HepG2 (cell line): ENCODE measurements around the gene LRRC73. TPM values are rescaled to one million over a fixed set of nuclear protein-coding genes. Genes with fewer than 3 reads are reported as not detected.

ENCODE experiments used
- ATAC-seq: fragments of 200-7000 bp; cut with Tn5 transposase; 3 replicates; pipeline ENCODE4 v1.9.1; 2020; ENCODE audit warnings: mild to moderate bottlenecking, moderate library complexity
- BruUV-seq: library from RNA; stranded (reverse); fragments of 400-500 nt; replicated peaks from 2 replicates; lab custom pipeline; 2021; lab: Mats Ljungman, UMichigan
- CTCF ChIA-PET: fragments of 300-600 bp; formaldehyde crosslinking; extraction: SDS; loops from one replicate; lab custom pipeline; 2021; ENCODE audit warnings: low total read pairs, inconsistent platforms, low intra/inter-chr PET ratio; lab: Yijun Ruan, JAX
- POLR2A ChIA-PET: fragments of 350-600 bp; sonication (Branson Sonifier 250); formaldehyde crosslinking; loops from one replicate; lab custom pipeline; 2020; ENCODE audit warnings: antibody characterized with exemption, inconsistent platforms; lab: Yijun Ruan, JAX
- DNase-seq: peaks from one replicate; pipeline ENCODE4 v3.0.0-alpha.2; 2015; ENCODE audit warnings: low spot score
- FAIRE-seq: peaks from 3 replicates; lab custom pipeline; 2011; peaks lifted over from hg19 to GRCh38; lab: Jason Lieb, UNC
- H2AFZ ChIP-seq: one replicate; pipeline ENCODE4 v1.6.1; 2011; ENCODE audit warnings: low read length, inconsistent platforms
- H3K27ac ChIP-seq: fragments of 300-600 bp; 3 replicates; pipeline ENCODE4 v1.8.0; 2011; ENCODE audit warnings: mixed run types, mild to moderate bottlenecking, mixed read lengths, low read length, inconsistent platforms; ENCODE audit not compliant: insufficient read depth; ENCODE audit errors: extremely low read length
- H3K27me3 ChIP-seq, 2 experiments: fragments of 200-600 bp in 1 of 2; 2 replicates in 1 of 2; 3 replicates in 1 of 2; pipeline versions ENCODE4 v1.6.0 to v1.8.0; 2011; ENCODE audit warnings: low read length in 2 of 2, mild to moderate bottlenecking in 2 of 2, moderate library complexity in 2 of 2, inconsistent platforms in 1 of 2; ENCODE audit not compliant: insufficient read depth in 2 of 2, control insufficient read depth in 1 of 2
- H3K36me3 ChIP-seq, 2 experiments: fragments of 200-600 bp in 1 of 2; replicated peaks in 1 of 2; 2 replicates in 1 of 2; 3 replicates in 1 of 2; pipeline versions ENCODE4 v1.5.1 to v1.8.0; 2011; ENCODE audit warnings: low read length in 2 of 2, inconsistent platforms in 1 of 2; ENCODE audit not compliant: insufficient read depth in 2 of 2, control insufficient read depth in 1 of 2
- H3K4me1 ChIP-seq: 2 replicates; pipeline ENCODE4 v1.5.1; 2012; ENCODE audit warnings: low read length, inconsistent platforms; ENCODE audit not compliant: insufficient read depth
- H3K4me2 ChIP-seq: 2 replicates; pipeline ENCODE4 v1.6.0; 2011; ENCODE audit warnings: low read depth, low read length, inconsistent platforms
- H3K4me3 ChIP-seq, 3 experiments: fragments of 200-600 bp in 1 of 3; sonication (generic), shearing (Covaris generic) in 1 of 3; replicated peaks in 1 of 3; 2 replicates each; pipeline ENCODE4 v1.5.1; 2011 to 2016; ENCODE audit warnings: low read length in 3 of 3, inconsistent platforms in 2 of 3, low read depth in 2 of 3, mild to moderate bottlenecking in 2 of 3, control low read depth in 1 of 3, mixed read lengths in 1 of 3; ENCODE audit not compliant: insufficient read depth in 1 of 3
- H3K79me2 ChIP-seq: one replicate; pipeline ENCODE4 v1.6.1; 2011; ENCODE audit warnings: low read length, inconsistent platforms; ENCODE audit not compliant: insufficient read depth
- H3K9ac ChIP-seq: 2 replicates; pipeline ENCODE4 v1.6.0; 2011; ENCODE audit warnings: mild to moderate bottlenecking, low read depth, low read length, inconsistent platforms; ENCODE audit not compliant: insufficient read depth
- H3K9me3 ChIP-seq: 2 replicates; pipeline ENCODE4 v1.5.1; 2012; ENCODE audit warnings: mild to moderate bottlenecking, low read length
- H4K20me1 ChIP-seq: 2 replicates; pipeline ENCODE4 v1.6.0; 2011; ENCODE audit warnings: inconsistent platforms, mild to moderate bottlenecking, low read length, moderate library complexity; ENCODE audit not compliant: insufficient read depth
- BRF2 ChIP-seq: sonication (generic); formaldehyde crosslinking; IDR thresholded peaks from 2 replicates; pipeline ENCODE4 v1.8.1; 2022; ENCODE audit warnings: mild to moderate bottlenecking, missing genetic modification reagents
- DR1 ChIP-seq: sonication (generic); formaldehyde crosslinking; IDR thresholded peaks from 2 replicates; pipeline ENCODE4 v1.8.0; 2021; ENCODE audit warnings: mild to moderate bottlenecking, missing genetic modification reagents, inconsistent platforms
- EHMT2 ChIP-seq: fragments of 200-600 bp; sonication (generic); IDR thresholded peaks from 2 replicates; pipeline ENCODE4 v1.7.0; 2017; ENCODE audit warnings: antibody characterized with exemption, low read depth, low read length, borderline replicate concordance
- NFE2L1 ChIP-seq: sonication (generic); formaldehyde crosslinking; IDR thresholded peaks from 2 replicates; pipeline ENCODE4 v1.4.0; 2020; ENCODE audit warnings: missing genetic modification reagents, mild to moderate bottlenecking, borderline replicate concordance
- ZNF280B ChIP-seq: sonication (generic); formaldehyde crosslinking; IDR thresholded peaks from 2 replicates; pipeline ENCODE4 v1.5.0; 2020; ENCODE audit warnings: missing genetic modification reagents, mild to moderate bottlenecking, borderline replicate concordance
- ZNF615 ChIP-seq: sonication (generic); formaldehyde crosslinking; IDR thresholded peaks from 2 replicates; pipeline ENCODE4 v1.5.0; 2020; ENCODE audit warnings: mild to moderate bottlenecking, missing genetic modification reagents, borderline replicate concordance
- ZNF619 ChIP-seq: sonication (generic); formaldehyde crosslinking; IDR thresholded peaks from 2 replicates; pipeline ENCODE4 v1.4.0; 2020; ENCODE audit warnings: mild to moderate bottlenecking, missing genetic modification reagents
- ZUFSP ChIP-seq: sonication (generic); formaldehyde crosslinking; IDR thresholded peaks from 2 replicates; pipeline ENCODE4 v1.9.0; 2021; ENCODE audit warnings: missing genetic modification reagents, mild to moderate bottlenecking, borderline replicate concordance
- WGBS: methylation state at CpG from one replicate; pipeline ENCODE4 v1.1.6; 2017; ENCODE audit warnings: low lambda C conversion rate; 5-methylcytosine and 5-hydroxymethylcytosine counted together
- in situ Hi-C: cut with HindIII; loops from 2 replicates; pipeline ENCODE4 v1.10.0; 2017; ENCODE audit warnings: low pct_unique_long_range_greater_than_20kb; ENCODE audit not compliant: extremely low pct_ligation_motif_present
- intact Hi-C: fragments of 100-400 bp; cut with micrococcal nuclease; formaldehyde crosslinking; loops from one replicate; pipeline ENCODE4 v1.10.0; 2022; ENCODE audit not compliant: unreplicated experiment
- polyA plus RNA-seq, 8 experiments: library from polyadenylated mRNA; depleted of rRNA in 3 of 8; stranded (reverse) in 7 of 8; unstranded in 1 of 8; fragments of >200 nt; fragmentation: Illumina TruSeq in 4 of 8; extraction: Trizol in 4 of 8; gene quantifications; 2 replicates each; pipeline versions ENCODE4 v1.2.1 to v1.2.3, GENCODE V29; 2011 to 2016; ENCODE audit warnings: low read depth in 4 of 8, missing spikeins in 1 of 8, mixed read lengths in 1 of 8; ENCODE audit not compliant: insufficient read depth in 1 of 8
- total RNA-seq, 5 experiments: library from RNA; depleted of rRNA; stranded (reverse); fragments of >200 nt; fragmentation: Illumina TruSeq; extraction: Trizol; gene quantifications; 2 replicates each; pipeline ENCODE4 v1.2.3, GENCODE V29; 2016; ENCODE audit warnings: low read depth in 1 of 5

The LRRC73 gene
- total and polyA plus RNA-seq, 2 of the 13 experiments (the other 11 are each of a cell fraction or from before 2014, with no cell fraction given) = 0.11 to 0.12 TPM

GRCh38 chr6:43503443-43503842, 6.7 kb downstream of the LRRC73 start:
- intact Hi-C loops (no loop called here), in situ Hi-C loops (no loop called here)
- no peak for FAIRE-seq

More at GRCh38 chr6:43503443-43503842, 6.7 kb downstream of the LRRC73 start:
- no peaks in the 10 kb centered on the region; a peak in 1 of 5 replicates for H3K27me3 ChIP-seq
- POLR2A ChIA-PET = no interaction called here
- H3K9me3 ChIP-seq = no peaks in the 10 kb centered on the region
- H3K9ac ChIP-seq = no peak overlapping the region
- no TSS peak for BruUV-seq
- H3K36me3 ChIP-seq = peaks cover 45 to 58% of the 10 kb centered on the region in 2 experiments
- CTCF ChIA-PET = no interaction called here
- ATAC-seq (no peak), DNase-seq (no peak)
- 95% methylated on average over 8 of the region's 8 CpGs for WGBS
- H2AFZ ChIP-seq = no peak overlapping the region
- no peak overlapping the region for H3K4me2 ChIP-seq
- no peaks in the 10 kb centered on the region for H4K20me1 ChIP-seq
- H3K27ac ChIP-seq = no peak overlapping the region
- peaks cover 46% of the 10 kb centered on the region for H3K4me1 ChIP-seq
- TF ChIP-seq ZNF619 (CRISPR knock-in tag) (no peak), DR1 (CRISPR knock-in tag) (no peak), ZNF615 (CRISPR knock-in tag) (no peak), BRF2 (CRISPR knock-in tag) (no peak), EHMT2 (no peak), NFE2L1 (CRISPR knock-in tag) (no peak), ZUFSP (CRISPR knock-in tag) (no peak), ZNF280B (CRISPR knock-in tag) (0 out of 2 replicates have a peak, but pooled peaks have one; percentile 1)
- H3K79me2 ChIP-seq = no peaks in the 10 kb centered on the region
- H3K4me3 ChIP-seq = no peak overlapping the region
